Activated CD4-positive, alpha-beta T cell treated with anti-CD3 and anti-CD28 coated beads, Interleukin-2, Interleukin-4, amounts not matched to agents 100 ng/mL and 50 ng/mL, durations not matched to agents 16 hours and 8 hours (primary cell): ENCODE measurements around the gene ZNF654.
"Not testable (repeated sequence)": the region's sequence is repeated elsewhere in the genome, so short reads cannot be mapped to it uniquely, and the experiment has no call there.

ENCODE experiments used
- DNase-seq: peaks from one replicate; pipeline ENCODE4 v3.0.0-alpha.2; 2020; ENCODE audit warnings: low spot score

ZNF654 gene

DNA sequence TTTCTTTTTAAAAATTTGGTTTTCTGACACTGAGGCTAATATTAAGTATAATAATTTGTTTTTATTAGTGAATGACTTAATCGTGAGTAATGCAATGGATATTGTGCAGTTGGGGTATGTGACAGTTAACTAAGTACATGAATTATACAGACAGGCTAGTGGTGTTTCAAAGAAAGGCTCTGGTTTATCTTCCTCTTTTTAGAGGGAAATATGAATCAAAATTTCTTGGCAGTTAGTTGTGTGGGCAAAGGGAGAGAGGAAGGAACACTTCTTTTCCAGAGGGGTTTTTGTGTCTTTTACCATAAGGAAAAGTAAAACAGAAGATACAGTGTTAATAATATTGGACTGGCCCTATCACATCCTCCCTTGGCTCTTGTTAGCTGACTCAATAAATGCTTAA lies 2.7 kb downstream of the ZNF654 start:
- DNase-seq = no peak

DNA sequence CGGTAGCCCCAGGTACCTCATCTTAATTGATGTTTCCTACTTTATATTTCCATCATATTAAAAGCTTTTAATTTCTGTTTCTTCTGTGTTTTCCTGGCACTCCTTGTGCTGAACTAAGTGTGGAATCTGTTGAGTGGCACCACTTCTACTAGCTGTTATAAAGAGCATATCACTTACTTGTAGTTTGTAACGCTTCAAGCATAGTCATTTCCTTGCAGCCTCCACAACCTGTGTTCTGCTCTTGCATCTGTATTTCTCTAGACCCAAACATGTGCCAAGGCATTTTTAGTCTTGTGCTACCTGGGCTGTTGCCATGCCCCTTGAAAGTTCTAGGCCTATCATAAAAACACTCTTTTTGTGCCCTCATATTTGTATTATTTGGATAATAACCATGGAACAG lies 16.0 kb downstream of the ZNF654 start:
- DNase-seq = no peak

DNA sequence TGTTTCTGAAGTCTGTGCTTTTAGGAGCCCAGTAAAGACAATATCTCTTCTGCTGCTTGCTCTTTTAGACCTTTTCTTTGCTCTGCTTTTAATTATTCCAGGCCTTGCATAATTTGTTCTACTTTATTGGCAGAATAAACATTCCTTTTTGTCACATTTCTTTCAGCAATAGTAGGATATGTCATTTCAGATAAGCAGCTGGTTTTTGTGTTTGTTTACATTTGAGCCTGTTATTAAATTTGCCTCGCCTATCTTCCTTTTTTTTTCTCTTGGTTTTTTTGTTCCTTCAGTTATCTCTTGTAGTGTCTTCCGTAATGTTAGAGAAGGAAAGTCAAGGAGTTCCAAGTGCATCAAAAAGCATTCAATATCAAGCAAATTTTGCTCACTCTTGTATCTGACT lies 16.4 kb downstream of the ZNF654 start:
- DNase-seq = no peak

DNA sequence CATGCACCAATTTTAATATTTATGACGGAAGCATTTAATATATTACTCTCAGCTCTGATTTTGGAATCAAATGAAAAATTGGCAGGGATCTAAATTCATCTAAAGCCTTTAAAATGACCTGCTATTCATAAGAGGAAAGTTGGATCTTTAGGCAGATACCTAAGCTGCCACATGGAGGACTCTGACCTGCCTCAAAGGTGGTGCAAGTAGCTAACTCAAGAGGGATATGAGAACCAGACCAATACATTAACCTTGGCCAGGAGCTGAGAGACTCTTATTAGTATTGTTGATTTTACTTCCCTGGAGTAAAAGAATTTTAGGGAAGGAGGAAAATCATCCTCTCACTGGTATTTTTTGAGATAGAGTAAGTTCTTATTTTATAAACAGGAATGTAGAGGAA lies 17.7 kb downstream of the ZNF654 start:
- no peak for DNase-seq

DNA sequence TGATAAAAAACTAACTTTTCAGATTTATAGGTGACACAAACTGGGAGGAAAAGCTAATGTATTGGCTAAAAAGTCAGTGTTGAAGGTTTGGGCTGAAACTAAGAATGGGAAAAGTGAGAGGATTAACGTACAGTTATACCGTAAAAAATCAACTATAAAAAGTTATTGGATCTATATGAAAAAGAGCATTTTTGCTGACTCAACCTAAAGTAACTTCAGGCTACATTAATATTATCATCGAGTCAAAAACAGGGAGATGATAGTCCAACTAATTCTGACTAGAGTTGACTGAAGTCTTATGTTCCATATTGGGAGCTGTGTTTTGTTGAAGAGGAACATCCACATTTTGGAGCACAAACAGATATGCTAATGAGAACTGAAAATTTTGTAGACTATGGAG lies 19.9 kb downstream of the ZNF654 start:
- no peak for DNase-seq

DNA sequence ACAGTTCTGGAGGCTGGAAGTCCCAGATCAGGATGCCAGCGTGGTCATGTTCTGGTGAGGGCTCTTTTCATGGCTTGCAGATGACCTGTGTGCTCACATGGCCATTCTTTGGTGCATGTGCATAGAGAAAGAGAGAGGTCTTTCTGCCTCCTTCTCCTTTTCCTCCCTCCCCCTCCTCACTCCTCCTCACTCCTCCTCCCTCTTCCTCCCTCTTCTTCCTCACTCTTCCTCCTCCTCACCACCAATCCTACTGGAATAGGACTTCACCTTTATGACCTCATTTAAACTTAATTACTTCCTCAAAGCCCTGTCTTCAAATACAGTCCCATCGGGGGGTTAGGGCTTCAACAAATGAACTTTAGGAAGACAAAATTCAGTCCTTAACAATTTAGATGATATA lies 23.8 kb downstream of the ZNF654 start:
- no peak for DNase-seq

DNA sequence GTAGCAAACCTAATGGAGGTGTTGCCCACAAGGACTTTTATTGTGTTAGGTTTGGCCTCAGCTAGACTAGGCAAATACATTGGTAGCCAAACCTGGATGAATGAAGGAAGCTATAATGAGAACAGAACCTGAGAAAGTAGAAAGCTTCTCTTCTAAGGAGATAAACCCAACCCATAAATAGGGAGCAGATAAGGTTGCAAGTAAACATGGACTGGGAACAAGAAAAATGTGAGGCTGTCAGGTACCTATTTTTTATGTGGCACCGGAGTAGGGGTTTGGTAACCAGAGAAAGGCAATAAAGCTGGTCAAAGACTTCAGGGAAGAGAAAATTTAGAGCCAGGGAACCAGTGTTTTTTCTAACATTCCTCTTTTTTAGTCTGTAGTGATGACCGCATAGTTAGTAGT lies 25.0 kb downstream of the ZNF654 start:
- DNase-seq = no peak

DNA sequence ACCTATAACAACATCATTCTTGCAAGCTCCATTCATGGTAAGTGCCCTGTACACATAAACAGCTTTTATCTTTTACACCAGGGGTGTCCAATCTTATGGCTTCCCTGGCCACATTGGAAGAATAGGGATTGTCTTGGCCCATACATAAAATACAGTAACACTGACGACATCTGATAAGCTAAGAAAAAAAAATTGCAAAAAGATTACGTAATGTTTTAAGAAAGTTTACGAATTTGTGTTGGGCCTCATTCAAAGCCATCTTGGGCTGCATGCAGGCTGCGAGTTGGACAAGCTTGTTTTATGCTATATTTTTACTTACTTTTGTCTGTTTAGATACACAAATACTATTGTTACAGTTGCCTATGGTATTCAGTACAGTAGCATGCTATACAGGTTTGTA lies 31.6 kb downstream of the ZNF654 start:
- DNase-seq = no peak

DNA sequence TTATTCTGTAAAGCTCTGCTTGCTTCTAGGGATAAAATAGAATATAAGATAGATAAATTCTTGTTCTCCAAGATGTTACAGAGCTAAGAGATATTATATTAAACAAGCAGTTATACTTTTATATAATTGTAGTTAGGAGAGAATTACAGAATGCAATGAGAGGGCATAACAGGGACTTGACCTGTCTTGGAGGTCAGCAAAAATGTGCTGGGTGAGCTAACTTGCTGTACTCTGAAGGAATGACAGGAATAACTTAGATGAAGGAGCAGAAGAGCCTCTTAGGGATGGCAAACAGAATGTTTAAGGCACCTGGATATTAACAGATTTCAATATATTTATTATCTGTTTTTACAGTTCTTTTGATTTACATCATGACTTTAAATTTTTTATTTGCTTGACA lies 33.2 kb downstream of the ZNF654 start:
- DNase-seq = no peak

DNA sequence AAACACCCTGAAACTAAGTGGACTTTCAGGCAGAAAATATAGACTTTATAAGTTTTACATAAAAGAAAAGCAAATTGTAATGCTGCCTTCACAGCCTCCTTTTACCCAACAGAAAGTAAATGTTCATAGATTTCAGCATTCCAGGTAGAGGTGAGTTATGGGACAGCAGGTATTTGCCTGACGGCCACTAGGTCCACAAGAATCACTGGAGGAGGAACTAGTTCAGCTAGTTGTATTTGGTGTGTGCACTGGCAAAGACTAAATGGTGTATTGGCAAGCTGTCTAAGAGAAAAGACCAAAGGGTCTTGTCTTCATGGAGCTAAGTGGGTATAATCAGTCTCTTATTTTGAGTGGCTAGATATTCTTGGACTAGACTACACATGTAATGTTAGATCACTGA lies 34.2 kb downstream of the ZNF654 start:
- no peak for DNase-seq

DNA sequence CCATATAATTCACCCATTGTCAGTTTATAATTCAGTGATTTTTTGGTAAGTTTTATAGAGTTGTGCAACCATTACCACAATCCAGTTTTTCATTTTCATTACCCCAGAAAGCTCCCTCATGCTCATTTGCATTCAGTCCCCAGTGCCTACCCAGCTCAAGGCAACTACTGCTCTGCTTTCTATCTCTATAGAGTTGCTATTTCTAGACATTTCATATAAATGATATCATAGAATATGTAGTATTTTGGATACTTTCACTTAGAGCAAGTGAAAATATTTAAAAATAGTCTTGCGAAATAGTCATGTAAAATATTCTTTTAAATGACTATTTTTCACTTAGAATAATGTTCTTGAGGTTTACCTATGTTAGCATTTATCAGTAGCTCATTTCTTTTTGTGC lies 42.1 kb downstream of the ZNF654 start:
- DNase-seq = no peak

DNA sequence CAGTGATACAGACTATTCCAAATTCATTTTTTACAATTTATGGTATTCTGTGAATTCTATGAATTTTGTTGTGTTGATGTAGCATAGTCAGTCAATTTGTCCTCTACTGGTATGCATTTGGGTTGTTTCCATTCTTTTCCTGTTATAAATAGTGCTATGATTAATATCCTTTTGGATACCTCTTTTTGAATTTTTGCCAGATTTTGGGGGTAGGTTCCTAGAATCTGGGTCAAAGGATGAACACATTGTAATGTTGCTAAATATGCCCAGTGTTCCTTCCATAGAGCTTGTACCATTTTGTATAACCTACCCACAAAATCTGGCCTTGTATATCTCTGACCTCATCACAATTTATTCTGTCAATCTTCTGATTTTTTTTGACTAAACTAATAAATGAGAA lies 46.3 kb downstream of the ZNF654 start:
- no peak for DNase-seq

DNA sequence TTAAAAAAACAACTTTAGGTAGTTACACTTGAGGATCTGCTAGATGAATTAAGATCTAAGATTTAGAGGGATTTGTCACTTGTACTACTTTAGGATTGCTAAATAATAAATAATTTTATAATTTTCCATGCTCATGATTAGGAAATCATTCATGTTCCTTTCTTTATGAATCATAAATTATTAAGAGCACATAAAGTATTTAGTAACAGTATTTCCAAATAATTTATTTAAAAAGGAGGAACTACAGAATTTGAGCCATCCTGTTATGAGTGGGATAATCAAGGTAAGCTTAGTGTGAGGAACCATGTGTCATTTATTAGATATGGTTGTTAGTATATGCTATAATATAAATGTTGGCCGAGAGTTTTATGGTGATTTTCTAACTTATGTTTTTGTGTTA lies 53.2 kb downstream of the ZNF654 start:
- DNase-seq = no peak

DNA sequence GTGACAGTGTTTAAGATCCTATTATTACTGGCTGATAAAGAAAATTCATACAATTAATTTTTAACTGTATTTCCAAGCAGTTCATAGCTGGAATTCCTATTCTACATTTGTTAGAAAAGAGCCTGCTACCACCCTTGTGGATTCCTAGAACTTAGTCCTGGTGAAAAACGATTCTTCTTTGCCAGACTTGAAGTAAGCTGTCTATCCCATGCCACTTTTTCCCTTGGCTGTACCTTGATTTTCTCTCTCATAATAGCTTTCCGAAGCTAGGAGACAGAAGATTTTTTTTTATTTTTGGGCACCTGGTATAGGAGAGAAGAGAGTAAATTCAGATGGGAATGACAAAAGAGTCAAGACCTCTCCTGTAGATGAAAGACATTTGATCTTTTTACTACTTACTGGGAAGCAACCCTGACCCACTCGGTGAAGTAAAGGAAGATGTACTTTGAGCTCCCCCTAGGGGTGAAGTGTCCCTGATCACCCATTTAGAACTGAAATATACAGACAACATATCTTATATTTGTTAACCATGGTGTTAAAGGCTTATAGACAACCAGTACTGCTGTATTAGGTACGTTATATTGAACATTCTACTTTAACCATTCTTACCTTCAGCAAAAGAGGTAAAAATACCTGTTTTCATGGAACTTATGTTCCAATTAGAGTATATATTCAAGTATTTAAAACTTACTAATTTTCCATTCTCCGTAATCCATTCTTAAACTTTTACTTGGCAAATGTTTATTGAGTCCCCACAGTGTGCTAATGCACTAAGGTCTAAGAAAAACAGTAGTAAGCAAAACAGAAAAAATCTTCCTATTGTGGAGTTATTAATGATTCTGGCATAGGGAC lies 54.5 kb downstream of the ZNF654 start:
- DNase-seq = peak; percentile 70

DNA sequence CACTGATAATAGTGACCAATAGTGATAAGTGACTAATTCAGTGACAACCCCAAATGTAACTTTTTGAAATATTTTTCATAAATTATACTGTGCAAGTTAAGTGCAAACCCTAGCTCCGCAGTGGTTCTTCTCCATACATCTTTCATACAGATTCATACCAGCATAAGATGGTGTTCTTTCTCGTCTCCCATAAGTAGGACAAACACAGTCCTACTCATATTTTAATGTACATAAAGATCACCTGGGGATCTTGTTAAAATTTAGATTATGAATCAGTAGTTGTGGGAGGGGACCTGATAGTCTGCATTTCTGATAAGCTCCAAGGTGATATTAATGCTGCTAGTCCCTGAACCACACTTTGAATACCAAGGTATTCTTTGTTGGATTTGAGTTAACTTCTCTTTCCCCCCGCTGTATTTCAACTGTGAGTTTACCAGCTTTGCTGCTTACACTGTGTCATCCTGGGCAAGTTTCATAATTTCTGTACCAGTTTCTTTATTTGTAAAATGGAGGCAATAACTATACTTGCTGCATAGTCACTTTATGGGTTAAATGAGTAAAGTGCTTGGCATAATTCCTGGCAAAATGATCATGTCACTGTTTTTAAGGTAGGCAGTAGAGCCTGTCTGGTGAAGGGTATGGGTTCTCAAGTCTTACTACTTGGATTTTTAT lies 56.0 kb downstream of the ZNF654 start:
- peak; percentile 75 for DNase-seq

DNA sequence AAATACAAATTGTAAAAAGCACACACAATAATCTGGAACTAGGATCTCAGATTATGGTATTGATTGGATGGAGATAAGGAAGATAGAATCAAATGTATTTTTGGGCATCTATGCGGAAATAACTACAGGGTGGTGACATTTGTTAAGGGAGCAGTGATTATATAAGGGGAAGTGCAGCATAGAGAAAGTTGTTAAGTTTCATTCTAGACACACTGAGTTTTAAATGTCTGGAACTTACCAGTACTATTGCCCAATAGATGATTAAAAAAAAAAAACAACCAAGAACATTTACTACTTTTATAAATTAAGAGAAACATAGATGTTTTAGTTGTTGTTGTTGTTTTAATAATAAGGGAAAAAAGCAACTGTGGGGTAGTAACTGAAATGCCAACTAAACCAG lies 58.6 kb downstream of the ZNF654 start:
- DNase-seq = no peak

DNA sequence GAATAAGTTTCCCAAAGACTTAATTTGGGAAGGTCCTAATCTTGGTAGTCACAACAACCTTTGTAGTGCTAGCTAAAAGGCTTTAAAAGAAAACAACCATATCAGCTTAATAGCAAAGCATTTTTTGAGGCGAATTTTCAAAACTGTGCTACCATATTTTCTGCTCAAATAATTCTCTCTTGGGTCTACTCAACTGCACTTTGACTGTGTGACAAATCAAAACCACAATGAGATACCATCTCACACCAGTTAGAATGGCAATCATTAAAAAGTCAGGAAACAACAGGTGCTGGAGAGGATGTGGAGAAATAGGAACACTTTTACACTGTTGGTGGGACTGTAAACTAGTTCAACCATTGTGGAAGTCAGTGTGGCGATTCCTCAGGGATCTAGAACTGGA lies 59.5 kb downstream of the ZNF654 start:
- DNase-seq = not testable (repeated sequence)

DNA sequence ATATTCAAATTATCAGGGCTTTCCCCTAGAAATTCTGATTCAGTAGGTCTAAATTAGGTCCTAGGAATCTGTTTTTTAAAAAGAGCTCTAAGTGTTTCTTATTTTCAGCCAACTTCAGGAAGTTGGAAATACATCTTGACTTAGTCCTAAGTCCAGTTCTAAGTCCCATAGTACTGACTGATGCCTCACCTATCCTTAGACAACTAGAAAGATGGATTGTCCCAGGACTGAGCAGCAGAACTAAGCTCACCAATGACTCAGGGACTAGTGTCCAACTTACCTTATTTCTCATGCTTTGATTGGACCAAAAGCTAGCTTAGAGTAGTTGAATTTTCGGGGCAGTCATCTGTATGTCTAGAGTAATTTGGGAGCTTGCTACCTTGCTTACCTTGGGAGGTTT lies 64.5 kb downstream of the ZNF654 start:
- DNase-seq = no peak

DNA sequence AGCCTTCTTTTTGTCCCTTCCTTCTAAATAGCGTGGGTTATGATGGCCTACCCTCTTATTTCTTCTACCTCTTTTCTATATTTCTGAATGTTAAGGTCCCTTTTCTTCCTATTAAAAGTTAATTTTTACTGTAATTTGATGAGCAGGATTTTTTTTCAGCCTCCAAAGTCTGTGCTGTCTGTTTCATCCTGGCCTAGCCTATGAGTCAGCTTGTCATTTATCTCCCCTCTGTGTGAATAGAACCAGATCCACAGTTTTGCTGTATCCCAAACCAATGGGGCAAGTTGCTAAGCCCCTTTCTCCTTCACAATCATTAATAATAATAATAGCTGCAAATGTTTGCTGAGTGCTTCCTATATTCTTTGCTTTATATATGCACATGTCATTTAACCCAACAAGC lies 72.6 kb downstream of the ZNF654 start:
- DNase-seq = no peak

DNA sequence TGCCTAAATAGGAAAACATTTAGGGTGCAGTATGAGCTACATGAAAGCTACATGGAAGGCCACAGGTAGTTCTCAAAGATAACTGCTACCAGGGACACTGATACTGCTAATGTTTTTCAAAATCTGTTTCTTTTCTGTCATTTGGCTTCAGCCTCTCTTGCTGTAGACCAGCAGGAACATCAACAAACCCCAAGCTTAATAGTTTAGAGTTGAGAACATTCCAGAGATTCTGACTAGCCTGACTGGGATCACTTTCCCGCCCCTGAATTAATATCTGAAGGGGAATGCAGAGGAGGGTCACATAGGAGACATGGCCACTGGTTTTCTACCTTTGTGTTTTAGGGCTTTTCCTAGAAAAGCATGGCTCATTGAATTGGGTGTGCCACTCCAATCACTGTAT lies 73.8 kb downstream of the ZNF654 start:
- DNase-seq = no peak

DNA sequence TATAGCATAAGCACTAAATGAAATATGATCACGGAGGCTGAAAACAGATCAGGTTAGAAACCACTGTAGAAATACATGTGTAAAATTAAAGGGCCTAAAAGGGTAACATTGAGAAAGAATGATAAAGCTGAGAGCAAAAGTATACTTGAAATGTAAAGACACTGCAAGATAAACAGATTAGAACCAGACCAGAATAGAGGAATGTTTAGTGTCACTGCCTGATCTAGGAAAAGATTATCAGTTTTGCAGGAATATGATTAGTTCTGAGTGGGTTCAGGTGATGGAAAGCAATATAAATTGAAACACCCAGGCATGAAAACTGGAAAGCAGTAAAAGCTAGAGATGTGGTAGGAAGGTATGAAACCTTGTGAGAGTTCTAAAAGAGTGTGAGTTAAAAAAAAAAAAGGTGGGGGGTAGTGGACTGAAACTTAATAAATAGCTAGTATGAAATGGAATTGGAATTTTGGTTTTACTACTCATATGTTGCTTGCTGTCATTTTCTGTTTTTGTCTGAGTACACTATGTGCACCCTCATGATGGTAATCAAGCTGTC lies 74.7 kb downstream of the ZNF654 start:
- no peak for DNase-seq

DNA sequence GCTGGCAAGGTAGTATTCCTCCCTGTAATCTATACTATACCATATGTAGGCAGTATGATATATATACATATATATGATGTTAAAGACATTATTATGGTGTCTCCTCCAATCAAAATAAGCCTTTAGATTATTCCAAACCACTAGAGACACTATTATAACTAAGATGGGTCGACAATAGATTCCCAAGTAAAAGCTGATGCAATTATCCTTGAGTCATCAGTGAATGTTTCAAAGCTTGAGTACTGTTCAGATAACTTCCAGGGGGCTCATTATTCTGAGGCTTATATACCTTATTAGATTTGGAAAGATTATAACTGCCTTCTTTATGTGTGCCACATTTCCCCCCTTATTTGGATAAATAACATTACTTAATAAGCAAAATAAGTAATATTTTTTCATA lies 78.8 kb downstream of the ZNF654 start:
- DNase-seq = no peak

DNA sequence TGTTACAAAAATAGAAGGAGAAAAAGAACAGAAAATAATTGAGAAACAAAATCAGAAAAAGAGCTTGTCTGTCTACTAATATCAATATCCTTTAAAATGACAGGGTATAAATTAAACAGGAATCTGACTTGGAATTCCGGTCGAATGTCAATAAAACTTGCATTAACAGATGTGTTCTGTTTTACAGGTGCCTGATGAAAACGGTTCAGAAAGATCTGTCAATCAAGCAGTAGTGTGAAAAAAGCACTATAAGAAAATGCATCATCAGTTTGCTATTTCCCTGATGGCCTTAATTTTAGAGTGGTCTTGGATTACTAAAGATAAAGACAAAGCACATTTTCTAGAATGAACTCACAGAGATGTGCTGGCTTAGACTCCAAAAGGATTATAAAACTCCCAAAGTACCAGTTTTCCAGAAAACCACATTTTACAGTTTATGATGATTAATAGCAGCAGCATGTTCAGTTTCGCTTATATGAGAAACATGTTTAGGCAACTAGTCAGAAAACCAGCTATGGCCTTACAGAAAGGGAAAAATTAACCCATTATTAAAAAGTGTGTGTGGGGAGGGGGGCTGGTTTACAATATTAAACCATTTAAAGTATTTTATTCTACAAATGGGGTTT lies 82.5 kb downstream of the ZNF654 start:
- DNase-seq = no peak
